ENCODE measurements around the gene DCAF12. TPM values are rescaled to one million over a fixed set of nuclear protein-coding genes. Genes with fewer than 3 reads are reported as not detected.

DCAF12 gene
- total and polyA plus RNA-seq, 8 donors = 4.1 to 54.3 (median 21.4) TPM

DNA sequence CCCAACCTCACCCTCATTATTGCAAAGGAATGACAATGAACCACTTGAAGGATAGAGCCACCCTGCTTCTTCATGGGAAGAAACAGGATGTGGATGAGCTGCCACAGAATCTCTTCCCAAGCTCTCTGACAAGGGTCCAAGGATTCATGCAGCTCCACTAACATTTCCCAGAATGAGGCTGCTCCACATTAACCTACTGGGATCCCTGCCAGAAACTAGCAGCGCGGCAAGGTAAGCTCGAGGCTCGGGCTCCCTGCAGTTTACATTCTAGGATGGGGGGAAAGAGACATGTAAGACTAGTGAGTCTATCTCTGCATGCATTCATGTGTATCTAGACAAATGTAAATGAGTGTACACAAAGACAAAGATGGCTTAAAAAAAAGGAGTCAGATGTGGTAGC lies 12.1 kb downstream of the DCAF12 start:
- no peaks in the 10 kb centered on the region for H3K27me3 ChIP-seq
- no peak for DNase-seq
- H3K4me1 ChIP-seq = peaks cover 0 to 14% (median 0%) of the 10 kb centered on the region in 4 donors
- intact Hi-C loops (cut with DNase I; ENCODE audit: low total_unique reads) = no loop called here
- H3K4me3 ChIP-seq = no peak overlapping the region
- no peaks in the 10 kb centered on the region for H3K9me3 ChIP-seq
- WGBS, 5 donors = 38 to 70% (median 47%) methylated on average over 4 of the region's 4 CpGs
- no peak overlapping the region for H3K27ac ChIP-seq
- TF ChIP-seq POLR2A (IDR thresholded peaks at IDR 0.05) = no peak
- TF ChIP-seq EP300 (IDR thresholded peaks at IDR 0.05) = no peak
- TF ChIP-seq, protein P1, sequence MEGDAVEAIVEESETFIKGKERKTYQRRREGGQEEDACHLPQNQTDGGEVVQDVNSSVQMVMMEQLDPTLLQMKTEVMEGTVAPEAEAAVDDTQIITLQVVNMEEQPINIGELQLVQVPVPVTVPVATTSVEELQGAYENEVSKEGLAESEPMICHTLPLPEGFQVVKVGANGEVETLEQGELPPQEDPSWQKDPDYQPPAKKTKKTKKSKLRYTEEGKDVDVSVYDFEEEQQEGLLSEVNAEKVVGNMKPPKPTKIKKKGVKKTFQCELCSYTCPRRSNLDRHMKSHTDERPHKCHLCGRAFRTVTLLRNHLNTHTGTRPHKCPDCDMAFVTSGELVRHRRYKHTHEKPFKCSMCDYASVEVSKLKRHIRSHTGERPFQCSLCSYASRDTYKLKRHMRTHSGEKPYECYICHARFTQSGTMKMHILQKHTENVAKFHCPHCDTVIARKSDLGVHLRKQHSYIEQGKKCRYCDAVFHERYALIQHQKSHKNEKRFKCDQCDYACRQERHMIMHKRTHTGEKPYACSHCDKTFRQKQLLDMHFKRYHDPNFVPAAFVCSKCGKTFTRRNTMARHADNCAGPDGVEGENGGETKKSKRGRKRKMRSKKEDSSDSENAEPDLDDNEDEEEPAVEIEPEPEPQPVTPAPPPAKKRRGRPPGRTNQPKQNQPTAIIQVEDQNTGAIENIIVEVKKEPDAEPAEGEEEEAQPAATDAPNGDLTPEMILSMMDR (IDR thresholded peaks at IDR 0.05) = no peak
- TF ChIP-seq POLR2AphosphoS5 (IDR thresholded peaks at IDR 0.05) = no peak
- peaks cover 26 to 80% (median 78%) of the 10 kb centered on the region in 4 donors for H3K36me3 ChIP-seq

DNA sequence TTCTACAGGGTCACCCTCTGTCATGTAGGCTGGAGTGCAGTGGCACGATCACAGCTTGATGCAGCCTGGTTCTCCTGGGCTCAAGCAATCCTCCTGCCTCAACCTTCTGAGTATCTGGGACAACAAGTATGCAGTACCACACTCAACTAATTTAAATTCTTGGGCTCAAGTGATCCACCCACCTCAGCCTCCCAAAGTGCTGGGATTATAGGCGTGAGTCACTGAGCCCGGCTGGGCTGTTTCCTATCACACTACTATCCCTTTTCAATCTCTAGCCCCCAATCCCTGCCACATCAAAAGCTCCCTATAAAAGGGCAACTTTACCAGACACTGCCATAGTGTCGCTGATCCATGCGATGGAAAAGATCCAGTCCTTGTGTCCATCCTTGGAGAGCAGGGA lies 20.4 kb downstream of the DCAF12 start:
- peaks cover 62 to 92% (median 85%) of the 10 kb centered on the region in 4 donors for H3K36me3 ChIP-seq

DNA sequence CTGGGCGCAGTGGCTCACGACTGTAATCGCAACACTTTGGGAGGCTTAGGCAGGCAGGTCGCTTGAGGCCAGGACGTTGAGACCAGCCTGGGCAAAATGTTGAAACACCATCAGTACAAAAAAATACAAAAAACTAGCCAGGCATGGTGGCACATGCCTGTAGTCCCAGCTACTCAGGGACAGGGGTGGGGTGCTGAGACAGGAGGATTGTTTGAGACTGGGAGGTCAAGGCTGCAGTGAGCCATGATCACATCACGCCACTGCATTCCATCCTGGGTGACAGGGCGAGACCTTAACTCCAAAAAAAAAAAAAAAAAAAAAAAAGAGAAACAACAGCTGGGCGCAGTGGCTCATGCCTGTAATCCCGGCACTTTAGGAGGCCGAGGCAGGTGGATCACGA lies 23.7 kb downstream of the DCAF12 start:
- Histone ChIP-seq H3K9me3 (no peaks in the 10 kb centered on the region), H3K4me1 (no peaks in the 10 kb centered on the region), H3K4me3 (no peak overlapping the region), H3K27ac (no peak overlapping the region), H3K36me3 (peaks cover 69 to 100% (median 95%) of the 10 kb centered on the region in 4 donors), H3K27me3 (no peaks in the 10 kb centered on the region)
- no peak for DNase-seq
- 90 to 96% (median 95%) methylated on average over 10 to 11 of the region's 11 CpGs for WGBS, 5 donors
- intact Hi-C loops (cut with DNase I; ENCODE audit: low total_unique reads) = no loop called here
- no peak for TF ChIP-seq POLR2A (IDR thresholded peaks at IDR 0.05)
- no peak for TF ChIP-seq POLR2AphosphoS5 (IDR thresholded peaks at IDR 0.05)
- TF ChIP-seq EP300 (IDR thresholded peaks at IDR 0.05) = no peak

More for the DNA sequence above, 20.4 kb downstream of the DCAF12 start:
- peaks cover 0 to 2% (median 0%) of the 10 kb centered on the region in 4 donors for H3K4me1 ChIP-seq
- no peak for TF ChIP-seq POLR2A (IDR thresholded peaks at IDR 0.05)
- TF ChIP-seq, protein P1 (IDR thresholded peaks at IDR 0.05) = no peak
- TF ChIP-seq POLR2AphosphoS5 (IDR thresholded peaks at IDR 0.05) = no peak
- no peak for TF ChIP-seq EP300 (IDR thresholded peaks at IDR 0.05)
- no peak overlapping the region for H3K27ac ChIP-seq
- 93 to 97% (median 96%) methylated on average over 5 of the region's 5 CpGs for WGBS, 5 donors
- H3K9me3 ChIP-seq = no peaks in the 10 kb centered on the region
- no peaks in the 10 kb centered on the region for H3K27me3 ChIP-seq
- intact Hi-C loops (cut with DNase I; ENCODE audit: low total_unique reads) = no loop called here
- H3K4me3 ChIP-seq = no peak overlapping the region
- DNase-seq = no peak

DNA sequence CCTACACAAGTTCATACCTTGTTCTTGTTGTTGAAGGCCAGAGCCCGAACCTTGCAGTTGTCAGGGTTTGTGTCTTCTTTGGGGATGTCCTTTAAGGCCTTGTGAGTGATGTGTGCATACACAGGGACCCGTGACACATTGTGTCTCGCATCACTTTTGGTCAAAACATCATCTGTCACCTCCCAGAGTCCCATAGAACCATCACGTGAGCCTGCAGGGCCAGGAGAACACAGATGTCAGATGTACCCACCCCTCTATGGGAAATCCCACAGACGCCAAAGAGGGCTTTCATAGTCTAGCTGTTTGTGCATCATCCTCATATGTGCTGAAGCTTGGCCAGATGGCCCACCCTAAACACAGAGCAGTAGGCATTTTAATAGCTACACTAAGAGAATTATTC lies 28.2 kb downstream of the DCAF12 start:
- Histone ChIP-seq H3K4me1 (no peaks in the 10 kb centered on the region), H3K4me3 (no peak overlapping the region), H3K36me3 (peaks cover 74 to 100% (median 95%) of the 10 kb centered on the region in 4 donors), H3K9me3 (no peaks in the 10 kb centered on the region), H3K27me3 (no peaks in the 10 kb centered on the region), H3K27ac (no peak overlapping the region)
- 81 to 90% (median 90%) methylated on average over 5 of the region's 5 CpGs for WGBS, 5 donors
- intact Hi-C loops (cut with DNase I; ENCODE audit: low total_unique reads) = no loop called here
- no peak for DNase-seq
- TF ChIP-seq POLR2A (IDR thresholded peaks at IDR 0.05) (no peak), POLR2AphosphoS5 (IDR thresholded peaks at IDR 0.05) (no peak), EP300 (IDR thresholded peaks at IDR 0.05) (no peak)
- TF ChIP-seq, protein P1 (IDR thresholded peaks at IDR 0.05) = no peak

DNA sequence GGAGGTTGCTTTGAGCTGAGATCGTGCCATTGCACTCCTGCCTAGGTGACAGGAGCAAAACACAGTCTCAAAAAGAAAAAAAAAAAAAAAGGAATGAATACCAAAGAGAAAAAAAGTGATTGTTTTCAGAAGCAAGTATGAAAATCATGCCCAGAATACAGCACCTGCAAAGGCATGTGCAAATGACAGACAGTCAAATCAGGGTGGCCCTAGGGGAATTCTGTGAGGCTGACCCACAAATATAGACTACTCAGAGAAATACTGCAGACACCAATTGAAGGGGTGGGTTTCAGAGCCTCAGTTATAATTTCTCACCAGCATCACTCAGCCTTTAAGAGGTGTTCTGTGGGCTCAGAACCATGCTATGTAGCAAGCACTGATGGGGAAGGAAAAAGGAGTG lies 28.6 kb downstream of the DCAF12 start:
- DNase-seq = no peak
- no peak overlapping the region for H3K4me3 ChIP-seq
- no peak for TF ChIP-seq POLR2A (IDR thresholded peaks at IDR 0.05)
- H3K4me1 ChIP-seq = no peaks in the 10 kb centered on the region
- intact Hi-C loops (cut with DNase I; ENCODE audit: low total_unique reads) = no loop called here
- H3K27me3 ChIP-seq = no peaks in the 10 kb centered on the region
- H3K27ac ChIP-seq = no peak overlapping the region
- peaks cover 73 to 100% (median 95%) of the 10 kb centered on the region in 4 donors for H3K36me3 ChIP-seq
- 90 to 100% (median 98%) methylated on average over 1 of the region's 1 CpG for WGBS, 5 donors
- no peaks in the 10 kb centered on the region for H3K9me3 ChIP-seq
